Hepatocyte (in vitro differentiated cells): ENCODE data around the gene RDH14. TPM values are rescaled to one million over a fixed set of nuclear protein-coding genes. Genes with fewer than 3 reads are reported as not detected.

Experiments used
- DNase-seq: peaks from one replicate; pipeline ENCODE4 v3.0.0-alpha.2; 2016; ENCODE audit warnings: low spot score
- H2AFZ ChIP-seq: fragments of 200-600 bp; sonication (generic); 2 replicates; pipeline ENCODE4 v1.6.0; 2016; ENCODE audit warnings: antibody characterized with exemption, mild to moderate bottlenecking
- H3K27ac ChIP-seq: fragments of 200-600 bp; sonication (generic); 2 replicates; pipeline ENCODE4 v1.5.1; 2016; ENCODE audit warnings: mild to moderate bottlenecking
- H3K27me3 ChIP-seq: fragments of 200-600 bp; sonication (generic); 2 replicates; pipeline ENCODE4 v1.6.1; 2016
- H3K36me3 ChIP-seq: fragments of 200-600 bp; sonication (generic); replicated peaks from 2 replicates; pipeline ENCODE4 v1.5.1; 2016; ENCODE audit warnings: low read depth; ENCODE audit not compliant: insufficient read depth
- H3K4me1 ChIP-seq: fragments of 200-600 bp; sonication (generic); 2 replicates; pipeline ENCODE4 v1.5.1; 2016; ENCODE audit warnings: mild to moderate bottlenecking, moderate library complexity; ENCODE audit not compliant: insufficient read depth
- H3K4me2 ChIP-seq: fragments of 200-600 bp; sonication (generic); 2 replicates; pipeline ENCODE4 v1.6.0; 2016
- H3K4me3 ChIP-seq: fragments of 200-600 bp; sonication (generic); 2 replicates; pipeline ENCODE4 v1.5.1; 2016; ENCODE audit warnings: mild to moderate bottlenecking
- H3K79me2 ChIP-seq: fragments of 200-600 bp; sonication (generic); 2 replicates; pipeline ENCODE4 v1.6.0; 2017; ENCODE audit warnings: mild to moderate bottlenecking
- H3K9me2 ChIP-seq: fragments of 200-600 bp; sonication (generic); replicated peaks from 2 replicates; pipeline ENCODE4 v1.6.0; 2017; ENCODE audit warnings: mild to moderate bottlenecking; ENCODE audit not compliant: insufficient read depth
- H3K9me3 ChIP-seq: fragments of 200-600 bp; sonication (generic); 2 replicates; pipeline ENCODE4 v1.5.1; 2016; ENCODE audit warnings: low read depth, mild to moderate bottlenecking
- H4K20me1 ChIP-seq: fragments of 200-600 bp; sonication (generic); 2 replicates; pipeline ENCODE4 v1.6.0; 2016; ENCODE audit warnings: mild to moderate bottlenecking; ENCODE audit not compliant: insufficient read depth, poor library complexity, severe bottlenecking
- CTCF ChIP-seq: fragments of 200-600 bp; sonication (generic); IDR thresholded peaks from 2 replicates; pipeline ENCODE4 v1.5.1; 2016; ENCODE audit warnings: antibody characterized with exemption, mild to moderate bottlenecking; ENCODE audit not compliant: poor library complexity
- EZH2 ChIP-seq: fragments of 200-600 bp; sonication (generic); IDR thresholded peaks from 2 replicates; pipeline ENCODE4 v1.6.1; 2016; ENCODE audit warnings: antibody characterized with exemption, mild to moderate bottlenecking, borderline replicate concordance
- EZH2phosphoT487 ChIP-seq: fragments of 200-600 bp; sonication (generic); IDR thresholded peaks from one replicate; pipeline ENCODE4 v1.6.1; 2018; ENCODE audit warnings: antibody characterized with exemption, mild to moderate bottlenecking, low read depth, moderate library complexity; ENCODE audit not compliant: unreplicated experiment, severe bottlenecking
- WGBS: methylation state at CpG from one replicate; pipeline ENCODE4 v1.1.6; 2016; ENCODE audit warnings: low lambda C conversion rate; ENCODE audit errors: missing lambda C conversion rate; 5-methylcytosine and 5-hydroxymethylcytosine counted together
- polyA plus RNA-seq: library from polyadenylated mRNA; unstranded; fragments of >200 nt; fragmentation: Nextera tagmentation; extraction: Ambion mirVana; gene quantifications from 2 replicates; pipeline ENCODE4 v1.2.1, GENCODE V29; 2016
- total RNA-seq: library from RNA; depleted of rRNA; stranded (reverse); fragments of >200 nt; gene quantifications from 2 replicates; pipeline ENCODE4 v1.2.3, GENCODE V29; 2014

RDH14 gene
- total and polyA plus RNA-seq, 2 experiments from 2014 or later, result 38.2 to 46.5 TPM

GRCh38 chr2:18514526-18515461 is 45.7 kb downstream of the RDH14 start:
- no peaks in the 10 kb centered on the region for H4K20me1 ChIP-seq
- peaks cover 35% of the 10 kb centered on the region for H3K4me1 ChIP-seq
- no peak overlapping the region for H2AFZ ChIP-seq
- WGBS, result 77% methylated on average over 4 of the region's 4 CpGs
- H3K4me2 ChIP-seq, result no peak overlapping the region
- no peak for DNase-seq
- H3K36me3 ChIP-seq, result no peaks in the 10 kb centered on the region
- H3K9me3 ChIP-seq, result no peaks in the 10 kb centered on the region
- no peak for TF ChIP-seq CTCF
- no peak for TF ChIP-seq EZH2phosphoT487
- TF ChIP-seq EZH2, result no peak
- peak overlapping the region; percentile 27 for H3K27ac ChIP-seq
- H3K4me3 ChIP-seq, result no peak overlapping the region
- H3K9me2 ChIP-seq, result no peaks in the 10 kb centered on the region
- H3K27me3 ChIP-seq, result no peaks in the 10 kb centered on the region
- no peaks in the 10 kb centered on the region for H3K79me2 ChIP-seq

- Histone ChIP-seq H3K27ac (no peak overlapping the region), H3K4me1 (peaks cover 15% of the 10 kb centered on the region), H2AFZ (no peak overlapping the region), H3K79me2 (no peaks in the 10 kb centered on the region), H4K20me1 (no peaks in the 10 kb centered on the region), H3K9me2 (no peaks in the 10 kb centered on the region), H3K4me2 (no peak overlapping the region), H3K9me3 (no peaks in the 10 kb centered on the region), H3K36me3 (no peaks in the 10 kb centered on the region), H3K4me3 (no peak overlapping the region), H3K27me3 (no peaks in the 10 kb centered on the region)
- WGBS, result 96% methylated on average over 2 of the region's 2 CpGs
- TF ChIP-seq EZH2 (no peak), CTCF (no peak), EZH2phosphoT487 (no peak)
- DNase-seq, result no peak
These were observed 49.7 kb downstream of the RDH14 start for GRCh38 chr2:18510775-18511174.

- no peak overlapping the region for H3K4me2 ChIP-seq
- H3K9me3 ChIP-seq, result no peaks in the 10 kb centered on the region
- no peaks in the 10 kb centered on the region for H4K20me1 ChIP-seq
- H3K4me3 ChIP-seq, result no peak overlapping the region
- WGBS, result 94% methylated on average over 8 of the region's 8 CpGs
- no peaks in the 10 kb centered on the region for H3K79me2 ChIP-seq
- no peaks in the 10 kb centered on the region for H3K36me3 ChIP-seq
- no peak overlapping the region for H2AFZ ChIP-seq
- no peak overlapping the region for H3K27ac ChIP-seq
- H3K9me2 ChIP-seq, result no peaks in the 10 kb centered on the region
- DNase-seq, result no peak
- no peak for TF ChIP-seq EZH2phosphoT487
- H3K4me1 ChIP-seq, result no peaks in the 10 kb centered on the region
- no peaks in the 10 kb centered on the region for H3K27me3 ChIP-seq
These were observed 53.5 kb downstream of the RDH14 start for GRCh38 chr2:18506883-18507509.

GRCh38 chr2:18505703-18506341 is 54.6 kb downstream of the RDH14 start:
- 68% methylated on average over 4 of the region's 4 CpGs for WGBS
- no peaks in the 10 kb centered on the region for H3K79me2 ChIP-seq
- no peaks in the 10 kb centered on the region for H3K9me2 ChIP-seq
- no peak overlapping the region for H3K4me3 ChIP-seq
- no peak overlapping the region for H3K27ac ChIP-seq
- no peaks in the 10 kb centered on the region for H3K4me1 ChIP-seq
- no peaks in the 10 kb centered on the region for H4K20me1 ChIP-seq
- no peak overlapping the region for H3K4me2 ChIP-seq
- TF ChIP-seq CTCF (no peak), EZH2 (no peak), EZH2phosphoT487 (no peak)
- no peak overlapping the region for H2AFZ ChIP-seq
- no peak for DNase-seq
- no peaks in the 10 kb centered on the region for H3K36me3 ChIP-seq
- no peaks in the 10 kb centered on the region for H3K9me3 ChIP-seq
- no peaks in the 10 kb centered on the region for H3K27me3 ChIP-seq
